ENCODE measurements around the gene ACIN1.
A peak's percentile ranks its signal among the peaks of the same experiment; 100 is the strongest.

ACIN1 gene

GRCh38 chr14:23057757-23058653 lies 36.9 kb downstream of the ACIN1 start:
- peak; percentile 78 for DNase-seq (ENCODE audit: low read depth)

- DNase-seq (ENCODE audit: low read depth) = peak; percentile 41
Observed at GRCh38 chr14:23056956-23057756, 37.8 kb downstream of the ACIN1 start, which contains the start of gene CDH24. TSS of gene CDH24 (minus strand) at chr14:23057520. CDS start at chr14:23055733, 1,787 bp downstream.

- peak; percentile 57 for DNase-seq (ENCODE audit: low read depth)
Observed at GRCh38 chr14:23056145-23056955, 38.6 kb downstream of the ACIN1 start.

- DNase-seq (ENCODE audit: low read depth) = no peak
Observed at GRCh38 chr14:23055621-23056144, 39.3 kb downstream of the ACIN1 start.

- no peak for DNase-seq (ENCODE audit: low read depth)
Observed at GRCh38 chr14:23055147-23055550, 39.8 kb downstream of the ACIN1 start.

- DNase-seq (ENCODE audit: low read depth) = no peak
Observed at GRCh38 chr14:23054000-23054811, 40.7 kb downstream of the ACIN1 start.

GRCh38 chr14:23053426-23053825 lies 41.5 kb downstream of the ACIN1 start:
- no peak for DNase-seq (ENCODE audit: low read depth)

GRCh38 chr14:23052671-23053070 lies 42.3 kb downstream of the ACIN1 start:
- no peak for DNase-seq (ENCODE audit: low read depth)

GRCh38 chr14:23052182-23052623 lies 42.7 kb downstream of the ACIN1 start:
- no peak for DNase-seq (ENCODE audit: low read depth)

GRCh38 chr14:23051141-23052057 lies 43.5 kb downstream of the ACIN1 start:
- DNase-seq (ENCODE audit: low read depth) = no peak

- DNase-seq (ENCODE audit: low read depth) = no peak
Observed at GRCh38 chr14:23049011-23049410, 45.9 kb downstream of the ACIN1 start.

- DNase-seq (ENCODE audit: low read depth) = no peak
Observed at GRCh38 chr14:23047751-23048693, 46.9 kb downstream of the ACIN1 start.

GRCh38 chr14:23047034-23047634 lies 47.8 kb downstream of the ACIN1 start:
- DNase-seq (ENCODE audit: low read depth) = no peak

- no peak for DNase-seq (ENCODE audit: low read depth)
Observed at GRCh38 chr14:23045419-23046357, 49.2 kb downstream of the ACIN1 start.

GRCh38 chr14:23044840-23045239 lies 50.1 kb downstream of the ACIN1 start:
- DNase-seq (ENCODE audit: low read depth) = no peak

GRCh38 chr14:23043754-23044153 lies 51.2 kb downstream of the ACIN1 start:
- no peak for DNase-seq (ENCODE audit: low read depth)

GRCh38 chr14:23043145-23043544 lies 51.8 kb downstream of the ACIN1 start:
- DNase-seq (ENCODE audit: low read depth) = no peak
